Colon (tissue), 2 donors: Measurements from ENCODE around the gene CDH13.

Experiments
- FAIRE-seq: peaks from 2 replicates; lab custom pipeline; 2012; peaks lifted over from hg19 to GRCh38; lab: Jason Lieb, UNC
- donor health status: control.
- donor health status: control.

CDH13 gene

DNA sequence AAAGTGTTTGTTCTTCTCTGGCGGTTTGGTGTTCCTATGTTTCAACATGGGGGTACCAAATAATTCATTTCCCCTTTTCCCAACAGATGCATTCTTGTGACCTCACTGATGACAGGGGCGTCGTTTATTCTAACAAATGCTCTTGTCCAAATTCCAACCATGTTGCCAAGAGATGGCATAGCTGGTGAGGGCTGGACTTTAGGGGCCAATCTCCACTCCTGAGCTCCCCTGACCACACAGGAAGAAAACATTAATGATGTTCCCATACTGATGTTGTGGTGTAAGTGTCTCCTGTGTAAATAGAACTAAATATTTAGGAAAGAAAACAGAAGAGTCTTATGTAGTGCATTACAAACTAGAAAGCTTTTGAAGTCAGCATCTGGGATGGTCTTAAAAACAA is 431.6 kb downstream of the CDH13 start:
- no peak for FAIRE-seq

DNA sequence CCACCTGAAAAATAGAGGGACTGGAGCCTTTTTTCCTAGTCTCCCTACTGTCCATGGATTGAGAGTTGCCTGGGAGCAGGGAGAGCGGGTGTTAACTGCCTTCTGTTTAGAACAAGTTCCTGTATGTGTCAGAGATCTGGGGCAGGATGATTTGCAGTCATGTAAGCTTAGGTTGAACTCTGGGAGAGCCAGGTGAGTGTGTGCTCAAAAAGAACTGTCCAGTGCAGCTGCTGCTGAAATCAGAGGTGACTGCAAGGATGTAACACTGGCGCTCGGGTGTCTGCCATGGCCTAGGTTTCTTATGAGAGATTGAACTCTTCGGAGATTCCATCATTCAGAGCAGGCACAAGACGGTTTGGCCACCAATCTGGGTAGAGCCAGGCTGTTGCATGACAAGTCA is 432.5 kb downstream of the CDH13 start:
- no peak for FAIRE-seq

DNA sequence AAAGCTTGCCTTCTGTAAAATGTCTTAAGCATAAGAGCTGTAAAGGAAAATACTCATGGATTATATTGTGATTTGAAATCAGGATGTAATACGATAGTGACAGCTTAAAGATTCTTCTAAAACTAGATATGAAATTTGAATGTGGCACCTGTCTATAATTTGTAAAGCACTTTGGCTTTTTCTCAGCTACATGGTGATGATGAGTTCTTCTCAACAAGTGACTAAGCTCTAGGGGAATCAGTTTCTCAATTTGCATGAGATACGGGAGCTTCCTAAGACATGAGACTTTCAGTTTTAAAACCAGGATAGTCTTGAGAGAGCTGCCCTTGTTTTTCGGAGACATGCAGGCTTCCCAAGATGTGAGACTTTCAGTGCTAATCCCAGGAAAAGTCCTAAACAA is 439.2 kb downstream of the CDH13 start:
- no peak for FAIRE-seq

DNA sequence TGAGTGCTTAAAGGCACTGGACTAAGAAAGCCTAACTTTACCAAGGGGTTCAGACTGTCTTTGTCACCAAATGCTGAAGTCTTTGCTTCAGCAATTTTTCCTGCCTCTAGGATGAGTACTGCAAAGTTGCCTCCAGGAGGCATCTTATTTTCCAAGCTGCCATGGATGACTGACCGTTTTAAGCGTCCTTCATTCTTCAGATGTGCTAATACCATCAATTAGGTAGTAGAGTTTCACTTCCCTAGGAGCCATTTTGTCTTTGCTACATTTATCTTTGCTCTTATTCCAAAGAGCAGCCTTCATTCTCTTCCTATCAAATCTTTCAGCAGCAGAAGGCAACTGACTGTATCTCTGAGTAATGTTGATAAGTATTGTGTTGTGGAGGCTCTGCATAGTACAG is 440.1 kb downstream of the CDH13 start:
- FAIRE-seq, result no peak

DNA sequence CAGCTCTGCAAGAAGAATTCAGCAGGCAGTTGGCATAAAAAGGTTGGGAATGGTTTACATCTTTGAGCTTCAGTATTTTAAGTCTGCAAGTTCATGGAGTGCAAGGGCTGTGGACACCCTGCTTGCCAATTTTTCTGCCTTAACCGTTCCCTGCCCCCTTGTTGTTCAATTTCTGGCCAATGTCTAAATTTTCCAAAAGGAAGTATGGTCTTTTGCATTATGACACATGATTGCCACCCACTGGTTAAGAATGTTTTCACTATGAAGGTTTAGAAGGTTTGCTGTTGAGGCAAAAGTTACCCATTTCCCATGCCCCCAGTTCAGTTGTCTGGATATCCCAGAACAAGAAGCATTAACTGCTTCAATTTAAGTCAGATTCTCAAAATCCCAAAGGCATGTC is 441.9 kb downstream of the CDH13 start:
- FAIRE-seq, result no peak

DNA sequence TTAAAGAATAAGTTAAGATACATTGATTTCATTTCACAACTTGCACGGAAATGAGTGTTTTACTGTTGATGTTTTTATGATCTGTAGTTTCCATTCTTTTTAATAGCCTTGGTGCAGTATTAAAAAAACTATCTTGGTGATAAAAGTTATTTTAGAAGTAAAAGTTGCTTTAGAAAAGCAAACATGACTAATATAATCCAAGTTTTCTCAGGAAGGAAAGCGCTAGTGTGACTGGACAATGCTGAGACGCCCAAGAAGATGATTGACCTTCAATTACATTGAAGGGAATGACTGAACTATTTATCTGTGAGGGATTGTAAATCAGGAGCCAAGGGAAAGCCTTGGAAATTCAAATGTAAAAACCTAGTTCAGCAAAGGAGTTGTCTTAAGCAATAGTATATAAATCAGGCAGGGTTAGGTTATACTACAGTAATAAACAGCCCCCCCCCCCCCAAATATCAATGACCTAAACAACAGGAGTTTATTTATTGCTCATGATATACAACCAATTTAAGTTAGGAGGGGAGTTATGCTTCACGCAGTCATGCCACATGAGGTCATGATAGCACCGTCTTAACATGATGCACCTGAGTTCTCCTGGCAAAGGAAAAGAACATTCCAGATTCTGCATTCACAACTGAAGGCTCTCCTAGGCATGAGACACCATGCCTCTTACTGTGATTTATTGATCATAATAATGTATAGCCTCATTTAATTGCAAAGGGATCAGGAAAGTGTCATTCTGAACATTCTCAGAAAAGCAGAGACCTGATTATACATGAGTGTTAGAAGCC is 443.8 kb downstream of the CDH13 start:
- no peak for FAIRE-seq

DNA sequence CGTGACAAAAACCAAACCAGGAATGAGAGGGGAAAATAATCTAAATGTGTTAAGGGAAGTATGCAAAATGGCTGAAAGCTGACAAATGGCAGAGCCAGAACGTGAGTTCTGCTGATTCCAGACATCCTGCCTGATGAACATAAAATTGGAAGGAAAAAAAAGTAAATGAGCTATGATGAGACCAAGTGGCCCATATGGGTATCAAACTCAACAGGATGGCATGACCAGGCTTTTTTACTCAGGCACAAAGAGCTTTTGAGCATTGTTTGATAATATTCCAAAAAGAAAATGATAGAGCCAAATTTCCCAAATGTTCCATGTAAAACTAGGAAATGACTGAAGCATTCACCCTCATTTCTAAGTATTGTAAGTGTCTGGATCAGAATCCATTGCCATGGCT is 449.2 kb downstream of the CDH13 start:
- FAIRE-seq, result no peak

DNA sequence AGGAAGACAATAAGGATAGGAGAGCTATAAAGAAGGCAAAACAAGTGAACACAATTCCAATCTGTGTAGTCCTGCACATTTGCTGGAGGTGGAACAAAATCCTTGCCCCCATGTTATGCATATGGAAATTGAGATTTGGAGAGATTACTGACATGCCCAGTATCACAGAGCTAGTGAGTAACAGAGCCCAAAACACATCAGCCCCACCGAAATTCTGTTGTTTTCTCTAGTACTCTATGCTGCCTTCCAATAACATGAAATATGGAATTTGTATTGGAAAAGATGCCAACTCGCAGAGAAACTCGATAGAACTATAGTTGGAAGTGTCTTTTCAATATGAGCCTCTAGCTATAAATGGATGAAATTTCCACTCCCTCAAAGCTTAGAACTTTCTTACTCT is 456.6 kb downstream of the CDH13 start:
- FAIRE-seq, result no peak

DNA sequence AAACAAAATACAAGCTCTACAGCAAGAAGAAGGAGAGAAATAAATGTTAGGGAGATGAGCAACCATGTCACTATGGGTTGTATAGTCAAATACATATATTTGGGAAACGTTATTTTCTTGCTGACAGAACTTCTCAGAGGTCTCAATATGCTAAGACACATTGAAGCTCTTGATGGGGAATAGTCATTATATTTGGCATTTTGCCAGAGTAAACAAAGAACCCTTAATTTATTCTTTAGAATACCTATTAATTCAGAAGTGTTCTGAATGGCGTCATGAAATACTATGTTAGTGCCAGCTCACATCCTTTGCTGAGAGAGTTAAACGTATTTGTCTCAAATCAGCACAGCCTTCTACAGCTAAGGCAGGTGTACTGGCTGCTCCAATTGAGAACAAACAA is 458.9 kb downstream of the CDH13 start:
- FAIRE-seq, result no peak

DNA sequence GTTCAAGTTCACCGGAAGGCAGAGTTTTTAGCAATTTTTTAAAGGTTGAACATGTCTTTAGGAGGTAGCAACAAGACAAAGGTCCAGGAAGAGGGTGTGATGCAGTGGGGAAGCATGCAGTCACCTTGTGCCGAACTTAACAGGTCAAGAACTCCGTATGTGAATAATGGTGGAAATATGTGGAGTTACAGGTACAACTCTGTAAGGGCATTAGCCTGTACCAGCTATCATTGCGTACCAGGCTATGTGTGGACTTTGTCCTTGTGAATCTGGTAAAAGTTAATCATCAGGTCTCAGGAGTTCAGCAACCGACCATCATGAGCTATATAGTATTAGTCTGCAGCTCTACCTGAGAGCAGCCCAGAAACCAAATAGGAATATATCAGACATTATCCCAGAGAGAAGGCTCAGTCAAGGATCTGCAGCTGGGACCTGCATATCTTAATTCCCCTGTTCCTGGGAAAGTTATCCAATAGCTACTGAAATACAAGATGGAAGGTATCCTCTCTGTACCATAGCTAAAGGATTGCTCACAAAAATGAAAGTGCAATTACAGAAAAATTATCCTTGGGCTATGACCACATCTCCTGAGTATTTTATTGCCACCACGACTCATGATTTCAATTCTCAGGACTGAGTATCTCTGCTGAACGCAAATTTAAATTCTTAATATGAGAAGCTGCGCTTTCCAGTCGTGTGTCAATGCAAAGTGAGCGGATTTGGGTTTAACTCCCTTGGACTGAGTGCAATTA is 469.3 kb downstream of the CDH13 start:
- FAIRE-seq, result no peak

DNA sequence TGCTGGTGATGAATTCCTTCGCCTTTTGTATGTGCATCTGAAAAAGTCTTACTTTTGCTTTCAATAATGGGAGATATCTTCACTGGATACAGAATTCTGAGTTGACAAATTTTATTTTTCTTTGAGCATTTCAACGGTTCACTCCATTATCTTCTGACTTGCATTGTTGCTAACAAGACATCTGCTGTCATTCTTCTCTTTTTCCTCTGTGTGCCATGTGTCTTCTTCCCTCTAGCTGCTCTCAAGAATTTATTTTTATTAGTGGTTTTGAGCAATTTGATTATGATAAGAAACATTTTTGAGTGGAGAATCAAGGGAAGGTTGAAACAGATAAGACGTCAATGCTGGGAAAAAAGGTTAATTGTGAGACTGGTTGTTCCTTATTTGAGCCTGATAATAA is 471.8 kb downstream of the CDH13 start:
- FAIRE-seq, result no peak

DNA sequence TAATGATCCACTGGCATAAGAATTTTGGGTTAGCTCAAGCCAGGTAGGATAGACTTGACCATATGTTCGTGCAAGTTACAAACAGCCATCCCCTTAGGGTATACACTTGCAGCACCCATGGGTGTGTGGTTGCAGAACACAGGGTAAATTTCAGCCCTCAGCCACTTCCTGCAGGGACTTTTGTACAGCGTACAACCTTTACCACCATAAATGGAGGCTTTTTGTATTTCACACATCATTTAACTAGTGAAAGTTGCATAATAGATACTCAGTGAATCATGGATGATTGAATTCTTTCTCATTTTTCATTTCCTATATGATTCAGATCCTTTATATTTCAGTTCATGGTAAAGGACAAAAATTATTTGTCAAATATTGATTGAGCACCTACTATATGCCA is 473.9 kb downstream of the CDH13 start:
- FAIRE-seq, result no peak

DNA sequence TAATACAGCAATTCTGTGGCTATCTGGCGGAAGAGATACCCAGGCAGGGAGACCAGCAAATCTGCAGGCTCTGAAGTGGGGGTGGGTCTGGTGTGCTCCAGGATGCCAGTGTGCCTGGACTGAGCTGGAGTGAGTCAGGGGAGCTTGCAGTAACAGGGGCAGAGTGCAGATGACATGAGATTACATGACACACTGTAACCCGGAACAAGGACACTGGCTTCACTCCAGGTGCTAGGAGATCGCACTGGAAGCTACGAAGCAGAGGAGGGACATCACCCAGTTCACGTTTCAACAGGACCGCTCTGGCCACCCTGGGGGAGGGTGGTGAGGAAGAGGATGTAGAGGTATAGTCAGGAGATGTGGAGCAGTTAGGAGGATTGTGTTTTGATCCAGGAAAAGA is 475.6 kb downstream of the CDH13 start:
- no peak for FAIRE-seq

DNA sequence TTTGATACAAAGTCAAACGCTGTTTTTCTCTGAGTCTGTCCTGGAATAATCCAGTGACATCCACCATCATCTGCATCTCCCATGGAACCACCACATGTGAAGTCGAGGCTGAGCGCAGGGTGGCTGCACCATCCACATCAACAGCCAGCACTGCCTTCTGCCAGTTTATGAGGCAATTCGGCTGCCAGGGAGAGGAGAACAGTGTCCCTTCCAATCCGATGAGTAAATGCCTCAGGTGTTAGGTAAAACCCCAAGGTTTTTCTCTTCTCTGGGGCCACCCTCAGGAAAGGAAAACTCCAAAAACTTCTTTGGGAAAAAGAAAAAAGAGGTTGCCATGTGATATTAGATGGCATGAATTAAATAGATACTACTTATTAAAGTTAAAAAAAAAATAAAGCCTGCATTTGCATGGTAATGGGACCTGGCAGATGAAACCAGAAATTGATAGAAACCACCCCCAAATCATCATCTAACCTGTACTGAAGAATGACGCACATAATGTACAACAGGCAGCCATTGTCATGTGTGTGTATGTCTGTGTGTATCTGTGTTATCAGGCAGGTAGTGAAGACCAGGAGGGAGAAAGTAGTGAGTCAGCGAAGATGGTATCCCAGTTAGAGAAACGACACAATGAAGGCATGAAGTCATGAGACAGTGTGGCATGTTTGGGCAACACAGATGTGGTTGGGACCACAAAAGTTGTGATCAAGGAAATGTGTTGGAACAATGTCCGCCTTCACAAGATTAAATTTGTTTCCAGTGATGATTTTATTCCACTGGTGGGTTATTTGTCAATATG is 478.7 kb downstream of the CDH13 start:
- no peak for FAIRE-seq

DNA sequence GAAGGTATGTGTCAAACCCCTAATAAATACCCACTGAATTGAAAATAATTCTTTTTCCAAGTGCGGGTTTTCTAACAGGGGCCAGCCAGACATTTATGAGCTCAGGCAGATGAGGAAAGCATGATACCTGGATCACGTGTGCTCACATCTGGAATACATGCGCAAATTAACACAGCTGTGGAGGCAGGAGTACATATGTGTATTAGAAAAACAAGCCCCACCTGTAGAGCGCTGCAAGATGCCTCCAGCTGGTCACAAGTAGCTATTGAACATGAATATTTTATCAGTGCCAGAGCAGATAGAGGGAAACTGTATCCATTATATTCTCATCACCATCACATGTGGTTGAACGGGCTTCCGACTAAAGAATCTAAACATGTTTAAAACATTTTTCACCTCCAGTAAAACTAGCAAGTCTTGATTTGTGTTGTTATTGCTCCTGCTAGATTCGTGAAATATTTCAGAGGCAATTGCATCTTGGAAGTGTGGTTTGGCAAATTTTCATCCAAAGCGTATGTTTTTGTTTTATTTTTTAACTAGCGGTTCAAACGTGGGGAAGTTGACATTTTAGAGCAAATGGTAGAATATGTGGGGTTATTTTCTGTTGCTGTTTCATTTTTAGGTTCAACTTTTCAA is 482.8 kb downstream of the CDH13 start:
- FAIRE-seq, result no peak

DNA sequence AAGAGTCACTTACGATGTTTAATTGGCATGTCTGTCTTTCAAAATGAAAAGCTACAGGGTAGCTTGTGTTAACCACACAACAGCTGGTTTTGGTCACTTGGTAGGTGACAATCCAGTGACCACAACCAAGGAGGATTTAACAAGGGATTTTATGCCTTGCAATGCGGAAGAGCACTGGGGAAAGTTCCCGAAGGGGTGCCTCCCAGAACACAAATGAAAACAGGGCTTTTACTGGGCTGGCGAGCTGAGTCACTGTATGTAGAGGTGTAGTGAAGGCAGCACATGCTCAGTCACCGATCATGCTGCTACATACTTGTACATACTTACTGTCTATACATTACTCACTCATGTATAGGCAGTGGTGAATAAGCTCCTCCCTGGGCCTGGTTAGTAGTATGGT is 483.5 kb downstream of the CDH13 start:
- no peak for FAIRE-seq

DNA sequence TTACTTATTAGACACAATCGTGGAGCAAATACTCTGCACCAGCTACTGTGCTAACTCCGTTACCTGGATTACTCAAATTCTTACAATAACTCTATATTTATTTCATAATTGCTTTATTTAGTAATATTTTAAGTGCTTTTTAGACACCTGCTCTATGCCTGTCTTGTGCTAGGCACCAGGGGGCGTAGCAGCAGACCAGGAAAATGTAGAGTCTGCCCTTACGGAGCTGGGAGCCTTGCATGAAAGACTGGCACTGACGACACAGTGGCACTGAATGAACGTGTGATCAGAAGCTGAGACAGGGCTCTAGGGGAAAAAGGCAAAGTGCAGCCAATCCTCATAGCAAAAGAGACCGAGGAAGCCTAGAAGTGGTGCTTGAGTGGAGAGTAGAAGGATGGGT is 486.5 kb downstream of the CDH13 start:
- FAIRE-seq, result no peak

DNA sequence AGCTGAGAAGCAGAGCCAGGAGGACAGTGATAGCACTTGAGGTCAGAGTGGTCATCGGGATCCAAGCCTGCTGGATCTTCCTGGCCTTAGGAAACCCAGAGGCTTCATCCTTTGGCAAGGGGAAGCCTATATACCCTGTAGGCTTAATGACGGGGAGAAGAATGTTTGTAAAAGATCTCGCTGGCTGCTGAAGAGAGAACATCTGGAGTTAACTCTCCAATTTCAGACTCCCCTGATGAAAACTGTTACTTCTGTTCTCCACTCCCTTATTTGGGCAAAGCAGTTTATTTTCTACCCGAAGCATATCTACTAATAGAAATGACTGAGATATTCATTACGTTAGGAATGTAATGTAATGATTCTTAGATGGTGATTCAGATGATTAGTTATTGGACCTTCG is 487.0 kb downstream of the CDH13 start:
- no peak for FAIRE-seq

DNA sequence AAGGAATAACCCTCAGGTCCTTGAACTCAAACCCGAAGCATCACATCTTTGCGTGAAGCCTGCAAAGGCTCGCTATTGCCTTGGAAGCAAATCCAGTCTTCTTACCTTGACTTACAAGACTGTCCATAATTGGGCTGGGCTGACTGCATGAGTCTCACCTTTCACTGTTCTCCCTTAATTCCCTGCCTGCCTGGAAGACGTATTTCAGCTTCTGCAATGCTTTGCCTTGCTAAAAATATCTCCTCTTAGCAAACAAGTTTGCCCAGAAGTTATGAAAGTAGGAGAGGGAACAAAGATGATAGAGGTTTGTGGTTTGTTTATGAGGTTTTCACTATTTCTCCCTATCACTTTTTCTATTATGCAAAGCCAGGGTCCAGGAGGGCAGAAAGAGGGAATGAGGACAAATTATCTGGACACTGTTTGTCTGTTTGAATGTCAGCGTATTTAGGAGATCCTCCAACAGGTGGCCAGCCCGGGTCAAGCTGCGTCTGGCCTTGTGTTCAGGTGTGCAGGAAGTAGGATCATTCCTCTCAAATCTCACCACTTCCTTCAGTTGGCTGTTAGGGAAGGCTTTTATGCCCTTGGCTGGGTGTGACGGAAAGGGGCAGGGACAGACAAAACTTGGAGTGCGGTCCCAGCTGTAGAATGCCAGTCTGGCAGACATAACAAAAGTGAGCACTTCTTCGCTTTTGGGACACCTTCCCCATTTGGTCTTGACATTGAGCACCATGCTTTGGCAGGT is 488.9 kb downstream of the CDH13 start:
- no peak for FAIRE-seq

DNA sequence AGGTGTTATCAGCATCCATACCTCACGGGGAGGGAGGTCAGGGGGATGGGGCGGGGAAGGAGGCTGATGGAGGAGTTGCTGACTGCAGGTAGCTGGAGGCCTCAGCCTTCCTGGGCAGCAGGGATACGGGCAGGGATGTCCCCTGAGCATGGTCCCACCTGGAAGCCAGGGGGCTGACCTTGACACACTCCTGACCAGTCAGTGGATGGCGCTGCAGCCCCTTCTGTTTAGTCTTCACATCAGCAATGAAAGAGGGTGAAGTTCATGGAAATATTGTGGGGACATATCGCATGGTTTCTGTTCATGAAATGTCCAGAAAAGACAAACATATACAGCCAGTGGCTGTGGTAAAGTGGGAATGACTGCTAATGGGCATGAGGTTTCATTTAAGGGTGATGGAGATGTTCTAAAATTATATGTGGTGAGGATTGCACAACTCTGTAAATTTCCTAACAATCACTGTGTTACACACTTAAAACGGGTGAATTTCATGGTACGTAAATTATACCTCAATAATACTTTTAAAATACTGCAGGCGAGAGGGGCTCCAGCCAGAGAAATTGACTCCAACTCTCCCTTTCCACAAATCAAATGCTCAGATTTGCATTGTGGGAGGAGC is 489.6 kb downstream of the CDH13 start:
- no peak for FAIRE-seq

DNA sequence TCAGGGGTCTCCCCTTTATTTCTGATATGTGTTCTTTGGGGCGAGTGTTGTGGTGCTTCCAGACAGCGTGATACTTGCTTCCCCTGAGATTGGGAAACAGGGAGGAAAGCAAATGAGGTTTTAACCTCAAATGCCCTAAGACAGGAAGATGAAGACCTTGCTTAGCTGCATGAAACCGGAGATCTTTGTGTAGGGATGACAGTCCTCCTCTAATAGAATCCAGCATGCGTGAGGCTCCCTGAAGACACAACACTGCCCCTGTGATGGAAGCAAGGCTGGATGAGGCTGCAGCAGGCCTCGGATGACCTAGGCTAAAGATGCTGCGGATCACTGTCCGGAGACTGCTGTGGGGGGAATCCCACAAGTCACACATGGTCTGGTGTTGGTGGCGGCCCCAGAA is 491.0 kb downstream of the CDH13 start:
- FAIRE-seq, result no peak
